Breast epithelium (tissue), 3 donors: Measurements from ENCODE around the gene JOSD2.

Source experiments
- CTCF ChIP-seq, 3 donors: fragments of 450-650 bp; IDR thresholded peaks; one replicate each; pipeline ENCODE4 v1.5.1; 2016 to 2017; ENCODE audit warnings: antibody characterized with exemption in 3 of 3, mild to moderate bottlenecking in 3 of 3, moderate library complexity in 3 of 3
- POLR2A ChIP-seq: fragments of 450-650 bp; IDR thresholded peaks from one replicate; pipeline ENCODE4 v1.6.1; 2016; ENCODE audit warnings: antibody characterized with exemption, mild to moderate bottlenecking, moderate library complexity
- POLR2AphosphoS5 ChIP-seq, 3 donors: sonication (generic); formaldehyde crosslinking; IDR thresholded peaks; one replicate each; pipeline ENCODE4 v1.6.1; 2017; ENCODE audit warnings: antibody characterized with exemption in 3 of 3

- TF ChIP-seq CTCF (IDR thresholded peaks at IDR 0.05), result no peak
- TF ChIP-seq POLR2AphosphoS5 (IDR thresholded peaks at IDR 0.05), result no peak
- no peak for TF ChIP-seq POLR2A
Measured at GRCh38 chr19:50482271-50482855, 28.6 kb downstream of the JOSD2 start.
